K562 (cell line): ENCODE data around the gene ZNG1C.
"Not testable (repeated sequence)": the region's sequence is repeated elsewhere in the genome, so short reads cannot be mapped to it uniquely, and the experiment has no call there.

Experiments
- RCOR1 ChIP-seq, 2 experiments: IDR thresholded peaks; 2 replicates each; pipeline ENCODE4 v1.6.1; 2012; ENCODE audit warnings: low read depth in 2 of 2, low read length in 2 of 2, borderline replicate concordance in 1 of 2, improper control_type of control experiment in 1 of 2
- TAF15 ChIP-seq: fragments of 200-400 bp; formaldehyde crosslinking; IDR thresholded peaks from 2 replicates; pipeline ENCODE4 v1.6.1; 2017; ENCODE audit warnings: mild to moderate bottlenecking, low read depth, low read length, moderate library complexity
- YY1 ChIP-seq, 3 experiments: IDR thresholded peaks; 2 replicates each; pipeline ENCODE4 v1.6.1; 2011; ENCODE audit warnings: low read length in 2 of 3, mild to moderate bottlenecking in 2 of 3, moderate library complexity in 2 of 3, borderline replicate concordance in 1 of 3, control low read depth in 1 of 3, low read depth in 1 of 3; ENCODE audit not compliant: insufficient read depth in 3 of 3, insufficient replicate concordance in 2 of 3, control insufficient read depth in 1 of 3, insufficient read length in 1 of 3; ENCODE audit errors: extremely low read depth in 1 of 3

DNA sequence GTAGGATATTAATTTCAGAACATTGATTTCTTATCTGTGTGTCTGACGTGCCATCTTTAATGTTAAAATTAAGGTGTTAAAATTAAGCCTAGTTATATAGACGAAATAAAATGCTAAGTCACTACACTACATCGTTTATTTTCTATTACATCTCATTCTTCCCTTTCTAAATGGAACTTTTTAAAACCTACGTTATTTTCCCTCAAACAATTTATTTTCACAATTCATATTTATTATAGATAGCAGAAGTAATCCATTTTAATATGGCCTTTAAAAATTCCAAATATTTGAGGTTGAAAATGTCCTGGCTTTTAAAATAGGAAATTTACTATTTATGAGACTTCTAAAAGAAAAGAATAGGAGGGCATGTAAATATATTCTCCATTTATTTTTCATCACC lies 63.0 kb downstream of the ZNG1C start:
- TF ChIP-seq RCOR1 (IDR thresholded peaks at IDR 0.05; ENCODE audit: borderline replicate concordance in 1 of 2, low read depth in 2 of 2, low read length in 2 of 2); YY1 (IDR thresholded peaks at IDR 0.05; ENCODE audit: borderline replicate concordance in 1 of 3, control insufficient read depth in 1 of 3, extremely low read depth in 1 of 3, insufficient read depth in 3 of 3, insufficient read length in 1 of 3, insufficient replicate concordance in 2 of 3, low read depth in 1 of 3, low read length in 2 of 3); TAF15: not testable (repeated sequence)
